Astrocyte of the spinal cord (primary cell): Measurements from ENCODE around the gene AHSG.

Source experiments
- DNase-seq: peaks from one replicate; pipeline ENCODE4 v3.0.0; 2011; ENCODE audit warnings: low read depth, low spot score
- H3K4me3 ChIP-seq: 2 replicates; pipeline ENCODE4 v1.5.1; 2011; ENCODE audit warnings: low read depth, mild to moderate bottlenecking, low read length, moderate library complexity
- in situ Hi-C: cut with HindIII; loops from 2 replicates; pipeline ENCODE4 v1.10.0; 2017; ENCODE audit warnings: low sequenced_read_pairs
- TF ChIP-seq, protein P1 (sequence below): IDR thresholded peaks from 2 replicates; pipeline ENCODE4 v1.5.1; 2012; ENCODE audit warnings: low read depth, mild to moderate bottlenecking, low read length, inconsistent platforms

The AHSG gene

DNA sequence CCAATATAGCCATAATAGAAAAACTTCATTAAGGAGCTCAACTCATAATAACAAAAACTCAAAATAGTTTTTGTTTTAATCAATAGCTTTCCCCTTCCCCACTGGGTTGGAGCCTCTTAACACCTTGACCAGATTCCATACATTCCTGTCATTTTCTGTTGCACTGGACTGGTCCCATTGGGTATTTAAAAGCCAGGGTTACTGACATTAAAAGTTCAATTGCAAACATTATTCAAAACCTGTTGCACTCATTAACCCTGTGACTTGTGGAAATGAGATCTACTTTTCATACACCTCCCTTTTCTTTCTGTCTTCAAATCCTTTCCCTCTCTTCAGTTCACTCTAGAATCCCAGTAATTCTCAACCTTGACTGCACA is 51.2 kb downstream of the AHSG start:
- TF ChIP-seq, protein P1, sequence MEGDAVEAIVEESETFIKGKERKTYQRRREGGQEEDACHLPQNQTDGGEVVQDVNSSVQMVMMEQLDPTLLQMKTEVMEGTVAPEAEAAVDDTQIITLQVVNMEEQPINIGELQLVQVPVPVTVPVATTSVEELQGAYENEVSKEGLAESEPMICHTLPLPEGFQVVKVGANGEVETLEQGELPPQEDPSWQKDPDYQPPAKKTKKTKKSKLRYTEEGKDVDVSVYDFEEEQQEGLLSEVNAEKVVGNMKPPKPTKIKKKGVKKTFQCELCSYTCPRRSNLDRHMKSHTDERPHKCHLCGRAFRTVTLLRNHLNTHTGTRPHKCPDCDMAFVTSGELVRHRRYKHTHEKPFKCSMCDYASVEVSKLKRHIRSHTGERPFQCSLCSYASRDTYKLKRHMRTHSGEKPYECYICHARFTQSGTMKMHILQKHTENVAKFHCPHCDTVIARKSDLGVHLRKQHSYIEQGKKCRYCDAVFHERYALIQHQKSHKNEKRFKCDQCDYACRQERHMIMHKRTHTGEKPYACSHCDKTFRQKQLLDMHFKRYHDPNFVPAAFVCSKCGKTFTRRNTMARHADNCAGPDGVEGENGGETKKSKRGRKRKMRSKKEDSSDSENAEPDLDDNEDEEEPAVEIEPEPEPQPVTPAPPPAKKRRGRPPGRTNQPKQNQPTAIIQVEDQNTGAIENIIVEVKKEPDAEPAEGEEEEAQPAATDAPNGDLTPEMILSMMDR = no peak
- no peak overlapping the region for H3K4me3 ChIP-seq
- in situ Hi-C loops = no loop called here
- DNase-seq = no peak

DNA sequence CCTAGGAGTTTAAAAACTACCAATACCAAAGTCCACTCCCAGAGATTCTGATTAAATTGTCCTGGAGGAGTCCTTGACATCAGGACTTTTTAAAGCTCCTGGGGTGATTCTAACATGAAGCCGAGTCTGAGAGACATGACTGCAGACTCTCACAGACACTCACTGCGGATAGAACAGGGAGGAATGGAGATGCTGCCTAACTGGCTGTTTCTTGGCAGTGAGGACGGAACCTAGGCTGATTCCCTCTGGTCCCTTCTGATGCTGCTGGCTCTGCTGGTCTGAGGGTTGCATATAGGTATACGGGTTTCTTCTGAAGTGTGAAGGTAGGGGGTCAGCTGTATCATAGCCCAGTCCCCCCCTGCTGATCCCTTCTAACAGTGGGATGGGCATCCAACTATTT is 51.6 kb downstream of the AHSG start:
- no peak overlapping the region for H3K4me3 ChIP-seq
- TF ChIP-seq, protein P1 = no peak
- in situ Hi-C loops = no loop called here
- no peak for DNase-seq

DNA sequence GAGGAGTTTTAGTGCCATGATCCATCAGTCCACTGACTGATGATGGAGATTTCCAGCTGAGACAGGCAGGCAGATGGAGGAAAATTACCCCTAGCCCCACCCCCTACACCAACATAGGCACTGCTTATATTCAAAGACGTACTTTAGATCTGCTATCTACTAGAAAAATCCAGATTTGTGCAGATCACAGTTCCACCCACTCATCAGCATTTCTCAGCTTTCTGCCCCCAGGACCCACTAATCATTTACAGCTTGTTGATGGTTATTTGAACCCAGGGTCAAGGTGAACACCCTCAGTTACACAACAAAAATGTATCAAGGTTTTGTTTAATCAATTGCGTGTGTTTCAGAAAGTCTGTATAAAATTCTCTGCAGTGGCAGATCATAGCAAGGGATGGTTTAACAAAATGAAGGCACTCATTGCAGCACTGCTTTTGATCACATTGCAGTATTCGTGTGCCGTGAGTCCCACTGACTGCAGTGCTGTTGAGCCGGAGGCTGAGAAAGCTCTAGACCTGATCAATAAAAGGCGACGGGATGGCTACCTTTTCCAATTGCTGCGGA is 52.8 kb downstream of the AHSG start, which contains the start of gene HRG:
HRG (plus strand) TSS at position 390 of the 564 bp plus-strand sequence; CDS start at position 408, 18 bp downstream.
- in situ Hi-C loops = no loop called here
- no peak within 1 kb of the TSS for H3K4me3 ChIP-seq
- DNase-seq = no peak
- TF ChIP-seq, protein P1 = no peak

DNA sequence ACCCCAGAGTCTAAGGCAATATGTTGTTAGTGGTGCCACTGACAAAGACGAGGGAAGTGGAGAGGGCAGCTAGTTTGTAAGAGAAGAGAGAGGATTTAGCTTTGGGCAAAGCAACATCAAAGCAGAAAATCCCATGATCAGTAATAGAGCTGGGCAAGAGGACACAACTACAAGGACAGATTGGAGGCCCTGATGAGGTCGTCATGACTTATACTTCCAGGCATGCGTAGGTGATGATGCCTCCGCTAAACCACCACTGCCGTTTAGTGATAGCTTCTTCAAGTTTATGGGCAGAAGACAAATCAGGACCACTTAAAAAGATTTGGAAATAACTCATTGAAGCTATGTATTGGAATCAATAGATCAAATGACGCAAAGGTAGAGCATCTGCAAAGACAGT is 55.6 kb downstream of the AHSG start:
- in situ Hi-C loops = no loop called here
- TF ChIP-seq, protein P1 = no peak

DNA sequence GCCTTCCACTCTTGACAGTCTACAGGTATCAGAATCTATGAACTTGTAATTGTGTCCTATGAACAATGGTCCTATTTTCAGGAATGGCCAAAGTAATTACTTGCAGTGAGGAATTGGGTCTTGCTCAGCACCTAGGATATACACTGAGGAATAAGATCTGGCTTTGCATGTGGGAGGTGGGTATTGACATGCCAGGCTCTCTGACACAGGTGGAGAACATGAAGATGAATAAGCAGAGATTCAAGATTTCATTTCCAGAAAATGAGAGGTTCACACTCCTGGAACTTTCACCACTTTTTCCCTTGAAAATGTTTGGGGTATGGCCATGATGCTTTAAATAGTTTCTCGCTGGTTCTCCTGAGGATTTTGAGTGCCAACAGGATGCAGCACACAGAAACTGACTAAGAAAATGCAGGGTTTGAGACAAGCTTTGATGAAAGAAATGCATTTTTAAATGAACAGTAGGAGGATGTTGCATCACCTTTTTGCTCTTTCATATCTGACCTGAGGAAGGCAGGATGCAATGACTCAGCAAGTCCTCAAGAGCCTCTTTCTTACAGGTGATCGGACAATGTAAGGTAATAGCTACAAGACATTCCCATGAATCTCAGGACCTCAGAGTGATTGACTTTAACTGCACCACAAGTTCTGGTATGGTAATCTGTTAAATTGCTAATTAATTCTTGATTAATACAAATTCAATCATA is 56.7 kb downstream of the AHSG start:
- no peak for DNase-seq
- TF ChIP-seq, protein P1 = no peak
- in situ Hi-C loops = no loop called here
- H3K4me3 ChIP-seq = no peak overlapping the region

More for the DNA sequence above, 55.6 kb downstream of the AHSG start:
- DNase-seq = no peak
- no peak overlapping the region for H3K4me3 ChIP-seq

DNA sequence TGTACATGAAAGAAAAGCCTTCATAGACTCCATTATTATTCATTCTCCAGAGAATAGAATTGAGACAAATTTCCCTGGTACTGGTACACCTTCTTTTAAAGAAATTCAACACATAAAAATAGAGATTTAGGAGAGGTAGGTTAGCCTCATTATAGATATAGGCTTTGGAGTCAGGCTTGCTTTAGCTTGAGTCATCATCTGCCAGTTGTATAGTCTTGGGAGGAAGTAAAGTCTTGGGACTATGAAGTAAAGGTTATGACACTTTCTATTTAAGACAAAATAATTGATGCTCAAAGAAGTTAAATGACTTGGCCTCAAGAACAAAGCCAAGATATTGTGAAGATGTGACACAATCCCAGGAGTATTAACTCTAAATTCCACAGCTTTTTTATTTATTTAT is 57.3 kb downstream of the AHSG start:
- in situ Hi-C loops = no loop called here
- TF ChIP-seq, protein P1 = no peak
- DNase-seq = no peak
- H3K4me3 ChIP-seq = no peak overlapping the region
